B cell (primary cell): ENCODE results near the gene ZNF516. TPM values are rescaled to one million over a fixed set of nuclear protein-coding genes. Genes with fewer than 3 reads are reported as not detected.

Experiments used
- ATAC-seq: fragments of 200-7000 bp; cut with Tn5 transposase; one replicate; pipeline ENCODE4 v1.10.0; 2021; ENCODE audit warnings: low read depth, mild to moderate bottlenecking, moderate number of reproducible peaks, moderate library complexity
- CTCF ChIA-PET: fragments of 350-600 bp; sonication (Branson Sonifier 250); formaldehyde crosslinking; loops from one replicate; lab custom pipeline; 2021; ENCODE audit warnings: antibody characterized with exemption, inconsistent platforms; lab: Charles Lee
- POLR2A ChIA-PET: fragments of 350-600 bp; sonication (Branson Sonifier 250); formaldehyde crosslinking; loops from one replicate; lab custom pipeline; 2021; ENCODE audit warnings: antibody characterized with exemption; lab: Charles Lee
- DNase-seq: peaks from one replicate; pipeline ENCODE4 v3.0.0; 2013
- H2AFZ ChIP-seq: 2 replicates; pipeline ENCODE4 v1.6.1; 2012; ENCODE audit warnings: mild to moderate bottlenecking, low read depth, low read length; ENCODE audit not compliant: insufficient read depth, poor library complexity, severe bottlenecking
- H3K27ac ChIP-seq, 2 donors: 1 replicate in 1 of 2; 2 replicates in 1 of 2; pipeline ENCODE4 v1.5.1; 2012 to 2013; ENCODE audit warnings: low read length in 2 of 2, mild to moderate bottlenecking in 2 of 2, moderate library complexity in 1 of 2
- H3K27me3 ChIP-seq, 4 experiments: fragments of 200-600 bp in 1 of 4; sonication (generic) in 1 of 4; replicated peaks in 1 of 4; 1 replicate in 2 of 4; 2 replicates in 2 of 4; pipeline versions ENCODE4 v1.6.1 to v1.7.0; 2013 to 2016; ENCODE audit warnings: low read length in 3 of 4, mild to moderate bottlenecking in 2 of 4, mixed read lengths in 1 of 4, moderate library complexity in 1 of 4; ENCODE audit not compliant: insufficient read depth in 4 of 4, control insufficient read depth in 3 of 4; ENCODE audit errors: control extremely low read depth in 1 of 4
- H3K36me3 ChIP-seq, 2 experiments: replicated peaks in 1 of 2; 1 replicate in 1 of 2; 2 replicates in 1 of 2; pipeline versions ENCODE4 v1.6.1 to v1.7.1; 2013; ENCODE audit warnings: low read length in 1 of 2; ENCODE audit not compliant: insufficient read depth in 2 of 2, control insufficient read depth in 1 of 2; ENCODE audit errors: control extremely low read depth in 1 of 2, extremely low read depth in 1 of 2
- H3K4me1 ChIP-seq, 2 donors: fragments of 200-600 bp in 1 of 2; sonication (generic) in 1 of 2; 1 replicate in 1 of 2; 2 replicates in 1 of 2; pipeline versions ENCODE4 v1.5.1 to v1.6.1; 2013 to 2017; ENCODE audit warnings: low read length in 2 of 2; ENCODE audit not compliant: control insufficient read depth in 2 of 2, insufficient read depth in 2 of 2
- H3K4me2 ChIP-seq: replicated peaks from 2 replicates; pipeline ENCODE3; 2012; ENCODE audit warnings: mild to moderate bottlenecking, low read depth, low read length; ENCODE audit not compliant: poor library complexity, severe bottlenecking
- H3K4me3 ChIP-seq, 5 experiments: fragments of 200-600 bp in 1 of 5; sonication (generic) in 1 of 5; 1 replicate in 3 of 5; 2 replicates in 2 of 5; pipeline versions ENCODE4 v1.5.1 to v1.7.0; 2011 to 2016; ENCODE audit warnings: low read length in 4 of 5, mild to moderate bottlenecking in 4 of 5, low read depth in 2 of 5, control low read depth in 1 of 5, moderate library complexity in 1 of 5; ENCODE audit not compliant: insufficient read depth in 1 of 5; ENCODE audit errors: control extremely low read depth in 1 of 5, extremely low read depth in 1 of 5
- H3K79me2 ChIP-seq: fragments of 200-600 bp; sonication (generic); one replicate; pipeline ENCODE4 v1.6.0; 2016; ENCODE audit warnings: low read length; ENCODE audit not compliant: control insufficient read depth, insufficient read depth
- H3K9ac ChIP-seq: fragments of 200-600 bp; sonication (generic); 2 replicates; pipeline ENCODE4 v1.6.1; 2017; ENCODE audit warnings: mild to moderate bottlenecking, low read length, moderate library complexity
- H3K9me3 ChIP-seq, 3 donors: one replicate each; pipeline versions ENCODE4 v1.6.1 to v1.7.1; 2013; ENCODE audit warnings: low read length in 2 of 3; ENCODE audit not compliant: control insufficient read depth in 2 of 3, insufficient read depth in 1 of 3; ENCODE audit errors: control extremely low read depth in 1 of 3
- H4K20me1 ChIP-seq: 2 replicates; pipeline ENCODE4 v1.6.0; 2012; ENCODE audit warnings: mild to moderate bottlenecking, low read length; ENCODE audit not compliant: insufficient read depth, control insufficient read depth, poor library complexity, severe bottlenecking
- H3K27ac Mint-ChIP-seq: one replicate; pipeline ENCODE4 v1.8.0; 2021; ENCODE audit warnings: mixed read lengths
- H3K27me3 Mint-ChIP-seq: one replicate; pipeline ENCODE4 v1.8.0; 2021; ENCODE audit warnings: mixed read lengths
- H3K4me1 Mint-ChIP-seq: one replicate; pipeline ENCODE4 v1.8.0; 2021; ENCODE audit warnings: mixed read lengths
- H3K4me3 Mint-ChIP-seq: one replicate; pipeline ENCODE4 v1.8.0; 2021; ENCODE audit warnings: mixed read lengths
- H3K9me3 Mint-ChIP-seq: one replicate; pipeline ENCODE4 v1.8.0; 2022; ENCODE audit warnings: mixed read lengths; ENCODE audit not compliant: insufficient read depth
- EZH2 ChIP-seq: IDR thresholded peaks from 2 replicates; pipeline ENCODE4 v1.6.1; 2012; ENCODE audit warnings: borderline replicate concordance, low read depth, mild to moderate bottlenecking, moderate library complexity, low read length; ENCODE audit not compliant: insufficient read depth, poor library complexity, severe bottlenecking
- WGBS: methylation state at CpG from one replicate; pipeline ENCODE4 v1.1.5; 2013; ENCODE audit warnings: missing lambda C conversion rate; ENCODE audit not compliant: insufficient coverage; 5-methylcytosine and 5-hydroxymethylcytosine counted together
- intact Hi-C: fragments of 100-400 bp; cut with micrococcal nuclease; formaldehyde crosslinking; loops from one replicate; pipeline ENCODE4 v1.10.0; 2022
- polyA plus RNA-seq: library from polyadenylated mRNA; depleted of rRNA; stranded (reverse); fragments of >200 nt; gene quantifications from 2 replicates; pipeline ENCODE4 v1.2.3, GENCODE V29; 2012
- total RNA-seq, 2 donors: library from RNA; stranded (reverse); fragments of 120-200 nt in 1 of 2; gene quantifications; 1 replicate in 1 of 2; 2 replicates in 1 of 2; pipeline versions ENCODE4 v1.2.3 to v1.2.4, GENCODE V29; 2013 to 2022
- TF ChIP-seq, protein P1 (sequence below): fragments of 200-600 bp; IDR thresholded peaks from one replicate; pipeline ENCODE4 v1.8.0; 2022; ENCODE audit warnings: antibody characterized with exemption, mild to moderate bottlenecking

The ZNF516 gene
- total and polyA plus RNA-seq, 2 donors (not counting 1 experiment from before 2014, with no cell fraction given): 6.7 to 27.1 TPM

DNA sequence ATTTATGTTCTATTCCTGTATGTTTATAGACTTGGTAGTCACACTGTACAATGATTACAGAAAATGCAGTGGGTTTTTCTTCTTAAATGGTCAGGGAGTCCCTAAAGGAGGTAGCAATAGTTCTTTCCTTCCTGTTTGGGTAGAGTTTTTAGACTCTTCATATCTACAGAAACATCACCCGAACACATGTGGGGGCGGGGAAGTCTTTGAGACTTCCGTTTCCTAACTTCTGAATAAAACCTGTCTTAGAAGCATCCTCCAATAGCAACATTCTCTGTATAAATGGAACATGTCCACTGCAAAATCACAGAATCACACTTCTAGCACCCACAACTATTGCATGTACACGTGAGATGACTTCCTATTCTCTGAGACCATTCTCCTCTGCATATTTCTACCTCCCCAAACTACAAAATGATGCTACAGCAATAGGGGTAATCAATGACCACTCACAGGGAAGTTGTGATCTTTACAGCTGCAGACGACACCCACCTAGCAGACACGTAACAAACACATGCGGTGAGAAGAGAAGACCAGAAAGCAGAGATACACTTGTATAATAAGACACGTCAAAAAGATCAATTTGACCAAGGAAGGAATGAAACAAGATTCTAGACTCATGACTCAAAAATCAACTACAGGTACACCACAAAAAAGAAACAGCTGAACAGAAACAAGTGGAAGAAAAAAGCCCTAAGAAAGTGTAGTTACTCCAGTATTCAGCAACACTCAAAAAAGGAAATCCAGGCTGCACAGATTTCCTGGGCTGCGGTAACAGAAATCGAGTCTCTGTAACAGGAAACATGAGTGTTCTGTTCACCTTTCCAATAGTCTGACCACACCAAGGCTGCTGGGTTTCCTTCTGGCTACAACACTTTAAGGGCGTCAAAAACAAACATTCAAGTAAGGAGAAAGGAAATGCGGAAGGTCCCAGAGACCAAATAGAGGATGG, 120.4 kb downstream of the ZNF516 start:
- H3K4me3 ChIP-seq: no peak overlapping the region
- CTCF ChIA-PET: interaction anchor here (0.9 kb wide), 1 partner anchor 335 kb away, joined by 3 read pairs; no protein-coding TSS in a partner anchor

More for the DNA sequence above, 120.4 kb downstream of the ZNF516 start:
- Mint-ChIP-seq H3K4me1 (peaks cover 23% of the 10 kb centered on the region), H3K4me3 (peak overlapping the region; percentile 1), H3K9me3 (no peaks in the 10 kb centered on the region), H3K27me3 (no peaks in the 10 kb centered on the region), H3K27ac (peak overlapping the region; percentile 2)
- peaks cover 0 to 15% of the 10 kb centered on the region in 2 experiments for H3K36me3 ChIP-seq
- H3K4me1 ChIP-seq: peaks cover 16 to 17% of the 10 kb centered on the region in 2 donors
- DNase-seq (no peak), ATAC-seq (no peak)
- peaks cover 4% of the 10 kb centered on the region for H4K20me1 ChIP-seq
- H3K4me2 ChIP-seq: no peak overlapping the region
- no peak overlapping the region for H2AFZ ChIP-seq
- H3K27me3 ChIP-seq: no peaks in the 10 kb centered on the region
- H3K9ac ChIP-seq: no peak overlapping the region
- no peaks in the 10 kb centered on the region for H3K9me3 ChIP-seq
- H3K79me2 ChIP-seq: peaks cover 2% of the 10 kb centered on the region
- TF ChIP-seq EZH2: no peak
- TF ChIP-seq, protein P1, sequence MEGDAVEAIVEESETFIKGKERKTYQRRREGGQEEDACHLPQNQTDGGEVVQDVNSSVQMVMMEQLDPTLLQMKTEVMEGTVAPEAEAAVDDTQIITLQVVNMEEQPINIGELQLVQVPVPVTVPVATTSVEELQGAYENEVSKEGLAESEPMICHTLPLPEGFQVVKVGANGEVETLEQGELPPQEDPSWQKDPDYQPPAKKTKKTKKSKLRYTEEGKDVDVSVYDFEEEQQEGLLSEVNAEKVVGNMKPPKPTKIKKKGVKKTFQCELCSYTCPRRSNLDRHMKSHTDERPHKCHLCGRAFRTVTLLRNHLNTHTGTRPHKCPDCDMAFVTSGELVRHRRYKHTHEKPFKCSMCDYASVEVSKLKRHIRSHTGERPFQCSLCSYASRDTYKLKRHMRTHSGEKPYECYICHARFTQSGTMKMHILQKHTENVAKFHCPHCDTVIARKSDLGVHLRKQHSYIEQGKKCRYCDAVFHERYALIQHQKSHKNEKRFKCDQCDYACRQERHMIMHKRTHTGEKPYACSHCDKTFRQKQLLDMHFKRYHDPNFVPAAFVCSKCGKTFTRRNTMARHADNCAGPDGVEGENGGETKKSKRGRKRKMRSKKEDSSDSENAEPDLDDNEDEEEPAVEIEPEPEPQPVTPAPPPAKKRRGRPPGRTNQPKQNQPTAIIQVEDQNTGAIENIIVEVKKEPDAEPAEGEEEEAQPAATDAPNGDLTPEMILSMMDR: no peak
- POLR2A ChIA-PET: no interaction called here
- intact Hi-C loops: no loop called here
- no peak overlapping the region for H3K27ac ChIP-seq
- WGBS: 45% methylated on average over 7 of the region's 12 CpGs
